ENCODE data around the gene S100A16. TPM values are rescaled to one million over a fixed set of nuclear protein-coding genes. Genes with fewer than 3 reads are reported as not detected.

Gene S100A16
- total and polyA plus RNA-seq, 9 of the 15 experiments (the other 6 are each of a cell fraction or from before 2014, with no cell fraction given): 1.6 to 6.9 (median 4.3) TPM

- no peak for TF ChIP-seq ZNF407 (IDR thresholded peaks at IDR 0.05; ENCODE audit: low read depth)
- TF ChIP-seq ZNF134 (CRISPR knock-in tag; conservative IDR thresholded peaks at IDR 0.05): no peak
- no peak for TF ChIP-seq MBD1 (CRISPR knock-in tag; IDR thresholded peaks at IDR 0.05)
- no peak; the same call in 1 of the 2 replicates for TF ChIP-seq ZKSCAN8 (CRISPR knock-in tag; IDR thresholded peaks at IDR 0.05)
- 0 out of 2 replicates have a peak, but pooled peaks have one; percentile 65 for TF ChIP-seq ZNF12 (CRISPR knock-in tag; IDR thresholded peaks at IDR 0.05)
- no peak for TF ChIP-seq TFE3 (CRISPR knock-in tag; IDR thresholded peaks at IDR 0.05)
- no peak for TF ChIP-seq ETV6 (IDR thresholded peaks at IDR 0.05; ENCODE audit: borderline replicate concordance in 1 of 2, low read depth in 2 of 2, low read length in 1 of 2)
- TF ChIP-seq ETV6 (CRISPR knock-in tag; IDR thresholded peaks at IDR 0.05; ENCODE audit: borderline replicate concordance): no peak
- no peak for TF ChIP-seq C11orf30 (IDR thresholded peaks at IDR 0.05; ENCODE audit: low read depth)
- no peak for TF ChIP-seq CREB3 (tag; conservative IDR thresholded peaks at IDR 0.05; ENCODE audit: low read depth)
- no peak for TF ChIP-seq RAD21 (CRISPR knock-in tag; conservative IDR thresholded peaks at IDR 0.05 in 1 of 2, IDR thresholded peaks at IDR 0.05 in 1 of 2)
- no peak for TF ChIP-seq PYGO2 (tag; IDR thresholded peaks at IDR 0.05)
- TF ChIP-seq NR2C1 (IDR thresholded peaks at IDR 0.05): no peak
- TF ChIP-seq NR2C1 (tag; IDR thresholded peaks at IDR 0.05): no peak
These were observed 20.3 kb upstream of the S100A16 start (continued) for GRCh38 chr1:153633161-153633753.

All from K562 (cell line).